HepG2 (cell line): ENCODE results near the gene ITIH2. TPM values are rescaled to one million over a fixed set of nuclear protein-coding genes. Genes with fewer than 3 reads are reported as not detected.

ENCODE experiments used
- DNMT1 ChIP-seq: sonication (generic); formaldehyde crosslinking; IDR thresholded peaks from 2 replicates; pipeline ENCODE4 v1.5.1; 2020; ENCODE audit warnings: mild to moderate bottlenecking, missing genetic modification reagents
- DPF2 ChIP-seq: sonication (generic); formaldehyde crosslinking; IDR thresholded peaks from 2 replicates; pipeline ENCODE4 v1.4.0; 2020; ENCODE audit warnings: mild to moderate bottlenecking, low read depth, missing genetic modification reagents, borderline replicate concordance
- ELF1 ChIP-seq: sonication (generic); formaldehyde crosslinking; IDR thresholded peaks from 2 replicates; pipeline ENCODE4 v1.4.0; 2020; ENCODE audit warnings: missing genetic modification reagents
- GABPB1 ChIP-seq: IDR thresholded peaks from 2 replicates; pipeline ENCODE4 v1.6.1; 2016; ENCODE audit warnings: mild to moderate bottlenecking, missing genetic modification reagents, moderate library complexity, missing compliant biosample characterization
- HDAC1 ChIP-seq: sonication (generic); formaldehyde crosslinking; IDR thresholded peaks from 2 replicates; pipeline ENCODE4 v1.5.1; 2020; ENCODE audit warnings: mild to moderate bottlenecking, missing genetic modification reagents
- HNRNPLL ChIP-seq: fragments of 200-400 bp; formaldehyde crosslinking; IDR thresholded peaks from 2 replicates; pipeline ENCODE4 v1.6.1; 2017; ENCODE audit warnings: mild to moderate bottlenecking, low read depth, low read length; ENCODE audit not compliant: poor library complexity, severe bottlenecking
- IRX3 ChIP-seq: sonication (generic); formaldehyde crosslinking; IDR thresholded peaks from 2 replicates; pipeline ENCODE4 v1.8.1; 2023; ENCODE audit warnings: mild to moderate bottlenecking, low read depth, missing genetic modification reagents, borderline replicate concordance
- JARID2 ChIP-seq: sonication (generic); formaldehyde crosslinking; IDR thresholded peaks from 2 replicates; pipeline ENCODE4 v1.8.1; 2023; ENCODE audit warnings: missing genetic modification reagents, inconsistent platforms; ENCODE audit not compliant: insufficient replicate concordance
- KMT2A ChIP-seq: sonication (generic); formaldehyde crosslinking; IDR thresholded peaks from 2 replicates; pipeline ENCODE4 v1.4.0; 2020; ENCODE audit warnings: missing genetic modification reagents
- KMT2B ChIP-seq: IDR thresholded peaks from 2 replicates; pipeline ENCODE4 v1.6.1; 2016; ENCODE audit warnings: missing genetic modification reagents, missing compliant biosample characterization
- LCORL ChIP-seq, 2 experiments: fragments of 450-650 bp in 1 of 2; sonication (generic) in 1 of 2; formaldehyde crosslinking in 1 of 2; IDR thresholded peaks; 2 replicates each; pipeline versions ENCODE4 v1.5.0 to v1.6.1; 2017 to 2020; ENCODE audit warnings: antibody characterized with exemption in 1 of 2, missing genetic modification reagents in 1 of 2
- NONO ChIP-seq, 2 experiments: fragments of 450-650 bp in 1 of 2; sonication (generic) in 1 of 2; formaldehyde crosslinking in 1 of 2; IDR thresholded peaks in 1 of 2; conservative IDR thresholded peaks in 1 of 2; 2 replicates each; pipeline versions ENCODE4 v1.6.1 to v1.8.0; 2017 to 2022; ENCODE audit warnings: mild to moderate bottlenecking in 1 of 2, missing genetic modification reagents in 1 of 2, moderate library complexity in 1 of 2
- PCBP1 ChIP-seq: fragments of 200-400 bp; formaldehyde crosslinking; IDR thresholded peaks from 2 replicates; pipeline ENCODE4 v1.6.1; 2017; ENCODE audit warnings: mild to moderate bottlenecking, low read depth, low read length, borderline replicate concordance
- RORA ChIP-seq: sonication (generic); formaldehyde crosslinking; IDR thresholded peaks from 2 replicates; pipeline ENCODE4 v1.5.0; 2020; ENCODE audit warnings: mild to moderate bottlenecking, missing genetic modification reagents, moderate library complexity
- SRSF4 ChIP-seq: fragments of 200-400 bp; formaldehyde crosslinking; IDR thresholded peaks from one replicate; pipeline ENCODE4 v1.6.1; 2018; ENCODE audit warnings: mild to moderate bottlenecking, low read depth, low read length, moderate library complexity; ENCODE audit not compliant: poor library complexity, severe bottlenecking
- SRY ChIP-seq: sonication (generic); formaldehyde crosslinking; IDR thresholded peaks from 2 replicates; pipeline ENCODE4 v1.8.0; 2022; ENCODE audit warnings: mild to moderate bottlenecking, missing genetic modification reagents
- TBP ChIP-seq: sonication (generic); formaldehyde crosslinking; IDR thresholded peaks from 2 replicates; pipeline ENCODE4 v1.5.0; 2020; ENCODE audit warnings: missing genetic modification reagents
- TMF1 ChIP-seq: sonication (generic); formaldehyde crosslinking; IDR thresholded peaks from 2 replicates; pipeline ENCODE4 v1.8.1; 2022; ENCODE audit warnings: low read depth, missing genetic modification reagents
- TOPORS ChIP-seq: sonication (generic); formaldehyde crosslinking; IDR thresholded peaks from 2 replicates; pipeline ENCODE4 v1.8.0; 2023; ENCODE audit warnings: mild to moderate bottlenecking, missing genetic modification reagents
- TP53 ChIP-seq: sonication (generic); formaldehyde crosslinking; conservative IDR thresholded peaks from 2 replicates; pipeline ENCODE4 v1.4.0; 2020; ENCODE audit warnings: missing genetic modification reagents
- ZFP36 ChIP-seq: fragments of 150-350 bp; IDR thresholded peaks from 2 replicates; pipeline ENCODE4 v1.6.1; 2018; ENCODE audit warnings: borderline replicate concordance, low read length, low read depth; ENCODE audit not compliant: partially characterized antibody
- ZFP90 ChIP-seq: sonication (generic); formaldehyde crosslinking; IDR thresholded peaks from 2 replicates; pipeline ENCODE4 v1.8.0; 2022; ENCODE audit warnings: missing genetic modification reagents, mild to moderate bottlenecking, inconsistent platforms, borderline replicate concordance
- ZNF10 ChIP-seq: sonication (generic); formaldehyde crosslinking; IDR thresholded peaks from 2 replicates; pipeline ENCODE4 v1.4.0; 2020; ENCODE audit warnings: mild to moderate bottlenecking, low read depth, missing genetic modification reagents, borderline replicate concordance
- ZNF121 ChIP-seq: sonication (generic); formaldehyde crosslinking; IDR thresholded peaks from 2 replicates; pipeline ENCODE4 v1.5.0; 2020; ENCODE audit warnings: mild to moderate bottlenecking, missing genetic modification reagents
- ZNF205 ChIP-seq: IDR thresholded peaks from 2 replicates; pipeline ENCODE4 v1.6.1; 2018; ENCODE audit warnings: missing biosample characterization, missing genetic modification reagents
- ZNF350 ChIP-seq: sonication (generic); formaldehyde crosslinking; IDR thresholded peaks from 2 replicates; pipeline ENCODE4 v1.4.0; 2020; ENCODE audit warnings: mild to moderate bottlenecking, low read depth, missing genetic modification reagents, borderline replicate concordance
- ZNF607 ChIP-seq: sonication (generic); formaldehyde crosslinking; IDR thresholded peaks from 2 replicates; pipeline ENCODE4 v1.5.1; 2020; ENCODE audit warnings: missing genetic modification reagents, mild to moderate bottlenecking, borderline replicate concordance
- ZNF773 ChIP-seq: sonication (generic); formaldehyde crosslinking; IDR thresholded peaks from 2 replicates; pipeline ENCODE4 v1.4.0; 2020; ENCODE audit warnings: missing genetic modification reagents, borderline replicate concordance
- polyA plus RNA-seq, 8 experiments: library from polyadenylated mRNA; depleted of rRNA in 3 of 8; stranded (reverse) in 7 of 8; unstranded in 1 of 8; fragments of >200 nt; fragmentation: Illumina TruSeq in 4 of 8; extraction: Trizol in 4 of 8; gene quantifications; 2 replicates each; pipeline versions ENCODE4 v1.2.1 to v1.2.3, GENCODE V29; 2011 to 2016; ENCODE audit warnings: low read depth in 4 of 8, missing spikeins in 1 of 8, mixed read lengths in 1 of 8; ENCODE audit not compliant: insufficient read depth in 1 of 8
- total RNA-seq, 5 experiments: library from RNA; depleted of rRNA; stranded (reverse); fragments of >200 nt; fragmentation: Illumina TruSeq; extraction: Trizol; gene quantifications; 2 replicates each; pipeline ENCODE4 v1.2.3, GENCODE V29; 2016; ENCODE audit warnings: low read depth in 1 of 5
- TF ChIP-seq, protein P1 (sequence below): sonication (generic); formaldehyde crosslinking; IDR thresholded peaks from 2 replicates; pipeline ENCODE4 v1.8.0; 2022; ENCODE audit warnings: mild to moderate bottlenecking, missing genetic modification reagents, moderate library complexity
- TF ChIP-seq, protein P2 (sequence below): IDR thresholded peaks from 2 replicates; pipeline ENCODE4 v1.6.1; 2016; ENCODE audit warnings: missing compliant biosample characterization, missing genetic modification reagents, borderline replicate concordance

ITIH2 gene
- total and polyA plus RNA-seq, 2 of the 13 experiments (the other 11 are each of a cell fraction or from before 2014, with no cell fraction given) = 1,197 to 1,427 TPM

DNA sequence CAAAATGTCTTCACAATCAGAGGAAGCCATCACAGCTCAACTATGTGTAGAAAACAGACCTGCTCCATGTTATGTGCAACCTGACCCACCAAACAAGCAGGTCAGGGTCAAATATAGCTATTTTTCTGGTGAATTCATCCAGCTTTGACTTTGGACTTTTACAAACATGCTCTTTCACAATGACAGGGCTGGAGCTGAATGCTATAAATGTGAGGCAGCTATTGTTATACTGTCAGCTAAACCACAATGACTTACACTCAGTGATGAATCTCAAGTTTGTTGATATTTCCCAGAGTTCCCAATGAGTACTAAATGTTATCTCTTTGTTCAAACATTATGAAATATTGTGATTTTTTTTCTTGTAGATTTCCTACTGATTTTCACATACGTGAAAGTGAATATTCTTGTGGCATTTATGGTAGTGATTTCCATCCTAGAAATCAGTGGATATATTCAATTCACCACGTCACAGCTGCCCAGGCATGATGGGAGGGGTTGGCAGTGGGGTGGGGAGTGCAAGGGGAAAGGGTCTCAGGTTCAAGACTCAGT, 2.5 kb upstream of the ITIH2 start (continued):
- TF ChIP-seq ZNF773 (CRISPR knock-in tag) = no peak
- TF ChIP-seq ZNF350 (CRISPR knock-in tag) = no peak
- TF ChIP-seq, protein P1, sequence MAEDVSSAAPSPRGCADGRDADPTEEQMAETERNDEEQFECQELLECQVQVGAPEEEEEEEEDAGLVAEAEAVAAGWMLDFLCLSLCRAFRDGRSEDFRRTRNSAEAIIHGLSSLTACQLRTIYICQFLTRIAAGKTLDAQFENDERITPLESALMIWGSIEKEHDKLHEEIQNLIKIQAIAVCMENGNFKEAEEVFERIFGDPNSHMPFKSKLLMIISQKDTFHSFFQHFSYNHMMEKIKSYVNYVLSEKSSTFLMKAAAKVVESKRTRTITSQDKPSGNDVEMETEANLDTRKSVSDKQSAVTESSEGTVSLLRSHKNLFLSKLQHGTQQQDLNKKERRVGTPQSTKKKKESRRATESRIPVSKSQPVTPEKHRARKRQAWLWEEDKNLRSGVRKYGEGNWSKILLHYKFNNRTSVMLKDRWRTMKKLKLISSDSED (CRISPR knock-in tag) = no peak
- no peak for TF ChIP-seq PCBP1
- TF ChIP-seq TP53 (CRISPR knock-in tag) = no peak
- no peak for TF ChIP-seq ZNF121 (CRISPR knock-in tag)
- no peak for TF ChIP-seq SRSF4
- TF ChIP-seq ZNF205 (CRISPR knock-in tag) = peak; percentile 45; the same call in 1 of the 2 replicates
- TF ChIP-seq ELF1 = no peak; the same call in 1 of the 2 replicates
- TF ChIP-seq DNMT1 (CRISPR knock-in tag) = no peak
- no peak for TF ChIP-seq IRX3 (CRISPR knock-in tag)
- no peak for TF ChIP-seq GABPB1 (CRISPR knock-in tag)
- peak; percentile 76; the same call in 1 of the 2 replicates for TF ChIP-seq RORA (CRISPR knock-in tag)
- no peak for TF ChIP-seq ZNF10 (CRISPR knock-in tag)
- TF ChIP-seq ZFP36 = no peak
- peak; percentile 84 for TF ChIP-seq HDAC1 (CRISPR knock-in tag)
- no peak for TF ChIP-seq NONO (IDR thresholded peaks at IDR 0.05)
- peak; percentile 26; the same call in 1 of the 2 replicates for TF ChIP-seq NONO (CRISPR knock-in tag; conservative IDR thresholded peaks at IDR 0.05)
- TF ChIP-seq ZFP90 (CRISPR knock-in tag) = 0 out of 2 replicates have a peak, but pooled peaks have one; percentile 37
- TF ChIP-seq KMT2B = no peak
- no peak for TF ChIP-seq HNRNPLL
- TF ChIP-seq TMF1 (CRISPR knock-in tag) = no peak
- no peak for TF ChIP-seq LCORL (IDR thresholded peaks at IDR 0.05)
- peak; percentile 79 for TF ChIP-seq LCORL (CRISPR knock-in tag; IDR thresholded peaks at IDR 0.05)
- TF ChIP-seq ZNF607 (CRISPR knock-in tag) = no peak
- TF ChIP-seq TOPORS (CRISPR knock-in tag) = no peak
- TF ChIP-seq, protein P2, sequence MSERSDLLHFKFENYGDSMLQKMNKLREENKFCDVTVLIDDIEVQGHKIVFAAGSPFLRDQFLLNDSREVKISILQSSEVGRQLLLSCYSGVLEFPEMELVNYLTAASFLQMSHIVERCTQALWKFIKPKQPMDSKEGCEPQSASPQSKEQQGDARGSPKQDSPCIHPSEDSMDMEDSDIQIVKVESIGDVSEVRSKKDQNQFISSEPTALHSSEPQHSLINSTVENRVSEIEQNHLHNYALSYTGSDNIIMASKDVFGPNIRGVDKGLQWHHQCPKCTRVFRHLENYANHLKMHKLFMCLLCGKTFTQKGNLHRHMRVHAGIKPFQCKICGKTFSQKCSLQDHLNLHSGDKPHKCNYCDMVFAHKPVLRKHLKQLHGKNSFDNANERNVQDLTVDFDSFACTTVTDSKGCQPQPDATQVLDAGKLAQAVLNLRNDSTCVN = no peak
- TF ChIP-seq JARID2 = no peak
- no peak for TF ChIP-seq KMT2A
- no peak for TF ChIP-seq SRY
- TF ChIP-seq TBP (CRISPR knock-in tag) = no peak
- peak; percentile 87 for TF ChIP-seq DPF2 (CRISPR knock-in tag)
